Fibroblast of pulmonary artery (primary cell): ENCODE measurements around the gene MRAS.

Experiments used
- DNase-seq: peaks from one replicate; pipeline ENCODE4 v3.0.0-alpha.2; 2010; ENCODE audit warnings: low read depth
- H3K4me3 ChIP-seq: replicated peaks from 2 replicates; pipeline ENCODE4 v1.5.1; 2011; ENCODE audit warnings: low read depth, mild to moderate bottlenecking, control low read depth, low read length, moderate library complexity
- TF ChIP-seq, protein P1 (sequence below): IDR thresholded peaks from 2 replicates; pipeline ENCODE4 v1.5.1; 2011; ENCODE audit warnings: mild to moderate bottlenecking, control low read depth, low read length, inconsistent platforms; ENCODE audit errors: missing control alignments

MRAS gene

DNA sequence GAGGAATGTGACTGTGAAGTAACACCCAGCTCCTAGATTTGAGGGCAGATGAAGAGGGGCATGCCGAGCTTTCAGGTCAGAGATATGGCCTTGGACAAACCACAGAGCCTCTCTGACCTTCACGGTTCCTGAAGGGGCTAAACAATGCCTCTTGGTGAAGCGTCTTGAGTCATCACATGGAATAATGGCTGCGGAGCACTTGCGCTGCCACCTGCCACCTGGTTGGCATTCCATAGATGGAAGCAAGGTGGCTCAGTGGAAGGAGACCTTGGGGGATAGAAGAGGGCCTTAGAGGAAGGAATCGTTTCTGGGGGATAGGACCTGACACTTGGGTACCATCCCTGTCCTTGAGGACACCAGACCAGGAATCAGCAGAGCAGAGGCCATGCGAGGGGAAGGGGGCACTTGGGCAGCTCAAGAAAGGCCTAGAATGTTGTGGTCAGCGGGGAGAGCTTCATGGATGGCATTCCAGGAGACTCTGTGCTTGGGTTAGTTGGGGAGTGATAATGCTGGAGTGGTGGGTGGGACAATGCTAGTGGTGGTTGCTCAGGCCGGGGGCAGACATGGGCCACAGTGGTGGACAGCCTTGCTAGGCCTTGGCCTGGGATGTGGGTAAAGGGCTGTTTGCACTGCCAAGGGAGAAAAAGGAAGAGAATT, 12.6 kb downstream of the MRAS start:
- DNase-seq: no peak
- H3K4me3 ChIP-seq: no peak overlapping the region
- TF ChIP-seq, protein P1, sequence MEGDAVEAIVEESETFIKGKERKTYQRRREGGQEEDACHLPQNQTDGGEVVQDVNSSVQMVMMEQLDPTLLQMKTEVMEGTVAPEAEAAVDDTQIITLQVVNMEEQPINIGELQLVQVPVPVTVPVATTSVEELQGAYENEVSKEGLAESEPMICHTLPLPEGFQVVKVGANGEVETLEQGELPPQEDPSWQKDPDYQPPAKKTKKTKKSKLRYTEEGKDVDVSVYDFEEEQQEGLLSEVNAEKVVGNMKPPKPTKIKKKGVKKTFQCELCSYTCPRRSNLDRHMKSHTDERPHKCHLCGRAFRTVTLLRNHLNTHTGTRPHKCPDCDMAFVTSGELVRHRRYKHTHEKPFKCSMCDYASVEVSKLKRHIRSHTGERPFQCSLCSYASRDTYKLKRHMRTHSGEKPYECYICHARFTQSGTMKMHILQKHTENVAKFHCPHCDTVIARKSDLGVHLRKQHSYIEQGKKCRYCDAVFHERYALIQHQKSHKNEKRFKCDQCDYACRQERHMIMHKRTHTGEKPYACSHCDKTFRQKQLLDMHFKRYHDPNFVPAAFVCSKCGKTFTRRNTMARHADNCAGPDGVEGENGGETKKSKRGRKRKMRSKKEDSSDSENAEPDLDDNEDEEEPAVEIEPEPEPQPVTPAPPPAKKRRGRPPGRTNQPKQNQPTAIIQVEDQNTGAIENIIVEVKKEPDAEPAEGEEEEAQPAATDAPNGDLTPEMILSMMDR: no peak

DNA sequence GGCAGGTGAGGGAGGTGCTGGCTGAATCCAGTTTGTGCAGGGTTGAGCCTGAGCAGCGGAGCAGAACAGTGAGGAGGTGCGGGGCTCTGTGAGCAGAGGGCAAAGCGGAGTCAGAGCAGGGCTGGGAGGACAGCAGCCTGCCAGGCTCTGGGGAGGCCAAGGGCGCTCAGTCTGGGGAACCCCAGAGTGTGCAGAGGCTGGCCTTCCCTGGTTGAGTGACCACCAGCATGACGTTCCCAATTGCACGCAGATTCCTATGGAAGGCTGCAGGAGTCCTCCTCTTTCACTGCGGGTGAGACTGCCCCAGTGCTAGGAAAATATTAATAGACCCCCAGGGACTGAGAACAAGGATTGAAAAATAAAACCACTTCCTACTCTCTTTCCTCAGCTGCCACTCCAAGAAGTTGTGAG, 13.2 kb downstream of the MRAS start:
- no peak for DNase-seq
- no peak overlapping the region for H3K4me3 ChIP-seq
- TF ChIP-seq, protein P1: no peak

DNA sequence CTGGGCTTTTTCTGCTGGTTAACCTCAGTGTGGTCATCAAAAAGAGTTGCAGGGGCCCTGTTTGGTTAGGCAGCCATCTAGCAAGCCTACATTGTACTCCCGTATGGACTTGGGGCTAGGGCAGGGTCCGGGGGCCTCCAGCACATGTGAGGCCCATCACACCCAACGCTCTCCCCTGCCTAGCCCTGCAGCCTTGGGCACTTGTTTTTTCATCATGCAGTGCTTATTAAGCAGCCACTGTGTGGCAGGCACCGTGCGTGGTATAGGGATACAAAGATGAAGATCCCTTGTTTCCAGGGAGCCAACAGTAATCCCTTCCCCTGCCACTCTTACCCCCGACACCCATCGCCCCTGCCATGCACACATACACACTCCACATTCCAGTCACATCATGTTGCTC, 14.2 kb downstream of the MRAS start:
- no peak overlapping the region for H3K4me3 ChIP-seq
- TF ChIP-seq, protein P1: no peak
- DNase-seq: no peak

DNA sequence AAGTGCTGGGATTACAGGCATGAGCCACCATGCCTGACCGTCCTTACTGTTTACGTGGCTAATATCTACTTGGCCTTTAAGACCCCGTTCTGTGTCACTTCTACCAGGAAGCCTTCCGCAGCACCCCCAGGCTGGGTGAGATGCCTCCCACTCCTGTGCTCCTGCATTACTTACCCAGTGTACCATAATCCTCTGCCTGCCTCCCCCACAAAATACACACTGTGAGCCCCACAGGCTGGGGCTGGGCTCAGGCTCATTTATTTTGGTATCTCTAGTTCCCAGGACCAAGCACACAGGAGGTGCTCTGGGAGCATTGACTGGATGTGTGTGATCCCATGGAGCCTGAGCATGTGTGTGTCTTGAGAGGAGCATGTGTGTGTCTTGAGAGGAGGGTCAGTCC, 14.9 kb downstream of the MRAS start:
- H3K4me3 ChIP-seq: no peak overlapping the region
- DNase-seq: no peak
- TF ChIP-seq, protein P1: no peak

DNA sequence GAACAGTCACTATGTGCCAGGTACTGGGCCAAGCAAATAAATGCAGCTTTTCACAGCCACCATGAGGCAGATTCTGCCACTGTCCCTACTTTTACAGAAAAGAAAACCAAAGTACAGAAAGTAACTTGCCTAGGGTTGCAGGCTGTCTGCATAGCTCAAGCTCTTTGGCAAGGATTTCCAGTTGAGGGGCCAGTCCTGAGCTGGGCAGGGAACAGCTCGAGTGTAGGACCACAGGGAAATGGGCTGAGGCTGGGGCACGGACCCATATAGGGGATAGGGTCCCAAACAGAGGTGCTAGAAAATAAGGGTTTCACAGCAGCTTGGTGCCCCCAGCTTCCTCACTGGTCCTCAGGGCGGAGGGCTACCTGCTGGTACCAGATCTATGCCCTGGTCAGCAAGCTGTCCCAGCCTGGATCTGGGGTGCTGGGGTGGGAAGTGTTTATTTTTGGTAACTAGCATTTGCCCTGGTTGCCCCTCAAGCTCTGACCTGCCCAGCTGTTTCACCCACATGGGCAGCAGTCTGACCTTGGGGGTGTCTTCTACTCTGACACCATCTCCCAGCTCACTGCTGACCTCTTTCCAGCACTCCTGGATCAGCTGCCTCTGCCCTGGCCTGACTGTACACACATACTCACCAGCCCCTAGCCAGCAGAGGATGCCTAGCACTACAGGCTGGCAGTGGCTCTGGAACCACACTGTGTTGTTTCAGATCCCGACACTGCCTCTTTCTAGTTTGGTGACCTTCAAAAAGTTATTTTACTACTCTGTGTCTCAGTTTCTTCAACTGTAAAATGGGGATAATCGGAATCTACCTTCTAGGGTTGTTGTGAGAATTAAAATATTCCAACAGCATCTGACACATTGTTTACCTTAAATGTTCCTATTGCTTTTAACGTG, 16.2 kb downstream of the MRAS start:
- TF ChIP-seq, protein P1: no peak
- no peak for DNase-seq
- no peak overlapping the region for H3K4me3 ChIP-seq

DNA sequence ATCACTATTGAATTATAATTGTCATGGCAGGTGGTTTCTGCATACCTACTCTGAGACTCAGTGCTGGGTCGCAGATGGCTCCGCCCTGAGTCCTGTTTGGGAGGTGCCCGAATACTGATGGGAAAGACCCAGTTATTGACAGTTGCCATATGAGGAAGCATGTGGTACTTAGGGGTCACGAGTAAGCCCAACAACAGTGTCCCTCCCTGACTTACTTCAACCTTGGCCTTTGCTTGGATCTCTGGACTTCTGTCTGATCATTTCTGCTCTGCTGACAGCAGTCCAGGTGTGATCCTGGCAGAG, 16.8 kb downstream of the MRAS start:
- no peak for DNase-seq
- TF ChIP-seq, protein P1: no peak
- H3K4me3 ChIP-seq: no peak overlapping the region
